Adipocyte (in vitro differentiated cells): ENCODE measurements around the gene ZNF761.
"Not testable (repeated sequence)": the region's sequence is repeated elsewhere in the genome, so short reads cannot be mapped to it uniquely, and the experiment has no call there.

ENCODE experiments used
- DNase-seq: peaks from one replicate; pipeline ENCODE4 v3.0.0-alpha.2; 2015; ENCODE audit warnings: low read depth
- H3K27me3 ChIP-seq: replicated peaks from 2 replicates; pipeline ENCODE4 v1.7.0; 2013; ENCODE audit warnings: mild to moderate bottlenecking, low read length, moderate library complexity; ENCODE audit not compliant: control insufficient read depth, insufficient read depth
- H3K36me3 ChIP-seq: 2 replicates; pipeline ENCODE4 v1.7.0; 2013; ENCODE audit warnings: low read length, mild to moderate bottlenecking, moderate library complexity; ENCODE audit not compliant: control insufficient read depth, insufficient read depth, severe bottlenecking
- H3K4me1 ChIP-seq: 2 replicates; pipeline ENCODE4 v1.7.0; 2013; ENCODE audit warnings: mild to moderate bottlenecking, low read length, moderate library complexity; ENCODE audit not compliant: control insufficient read depth, insufficient read depth
- H3K4me3 ChIP-seq: 2 replicates; pipeline ENCODE4 v1.7.0; 2013; ENCODE audit warnings: mild to moderate bottlenecking, low read length, moderate library complexity
- H3K9ac ChIP-seq: 2 replicates; pipeline ENCODE4 v1.7.0; 2013; ENCODE audit warnings: mild to moderate bottlenecking, low read length, moderate library complexity
- H3K9me3 ChIP-seq: 2 replicates; pipeline ENCODE4 v1.7.0; 2013; ENCODE audit warnings: mild to moderate bottlenecking, low read length, moderate library complexity; ENCODE audit not compliant: control insufficient read depth

ZNF761 gene

GRCh38 chr19:53485046-53486004 is 53.5 kb downstream of the ZNF761 start:
- DNase-seq: no peak
- H3K9me3 ChIP-seq: peaks cover 32% of the 10 kb centered on the region
- H3K36me3 ChIP-seq: peaks cover 51% of the 10 kb centered on the region
- H3K9ac ChIP-seq: no peak overlapping the region
- H3K4me3 ChIP-seq: no peak overlapping the region
- H3K4me1 ChIP-seq: no peaks in the 10 kb centered on the region
- no peaks in the 10 kb centered on the region for H3K27me3 ChIP-seq

GRCh38 chr19:53492153-53492552 is 60.4 kb downstream of the ZNF761 start:
- peaks cover 48% of the 10 kb centered on the region for H3K36me3 ChIP-seq
- H3K27me3 ChIP-seq: no peaks in the 10 kb centered on the region
- peaks cover 52% of the 10 kb centered on the region for H3K9me3 ChIP-seq
- H3K9ac ChIP-seq: no peak overlapping the region
- no peak for DNase-seq
- H3K4me3 ChIP-seq: peak overlapping the region; percentile 31
- H3K4me1 ChIP-seq: no peaks in the 10 kb centered on the region

- not testable (repeated sequence) for H3K27me3 ChIP-seq, H3K4me1 ChIP-seq, H3K9ac ChIP-seq, H3K36me3 ChIP-seq, H3K4me3 ChIP-seq
- H3K9me3 ChIP-seq: peaks cover 18% of the 10 kb centered on the region
- DNase-seq: peak; percentile 11
Measured at GRCh38 chr19:53497311-53498023, 65.7 kb downstream of the ZNF761 start.

GRCh38 chr19:53498024-53498395 is 66.2 kb downstream of the ZNF761 start:
- not testable (repeated sequence) for H3K27me3 ChIP-seq, H3K4me1 ChIP-seq, H3K4me3 ChIP-seq, H3K9ac ChIP-seq, DNase-seq, H3K36me3 ChIP-seq
- H3K9me3 ChIP-seq: peaks cover 12% of the 10 kb centered on the region

- not testable (repeated sequence) for DNase-seq, H3K36me3 ChIP-seq, H3K9me3 ChIP-seq, H3K27me3 ChIP-seq, H3K4me3 ChIP-seq, H3K9ac ChIP-seq
- H3K4me1 ChIP-seq: peaks cover 17% of the 10 kb centered on the region
Measured at GRCh38 chr19:53503151-53503550, 71.4 kb downstream of the ZNF761 start.

DNA sequence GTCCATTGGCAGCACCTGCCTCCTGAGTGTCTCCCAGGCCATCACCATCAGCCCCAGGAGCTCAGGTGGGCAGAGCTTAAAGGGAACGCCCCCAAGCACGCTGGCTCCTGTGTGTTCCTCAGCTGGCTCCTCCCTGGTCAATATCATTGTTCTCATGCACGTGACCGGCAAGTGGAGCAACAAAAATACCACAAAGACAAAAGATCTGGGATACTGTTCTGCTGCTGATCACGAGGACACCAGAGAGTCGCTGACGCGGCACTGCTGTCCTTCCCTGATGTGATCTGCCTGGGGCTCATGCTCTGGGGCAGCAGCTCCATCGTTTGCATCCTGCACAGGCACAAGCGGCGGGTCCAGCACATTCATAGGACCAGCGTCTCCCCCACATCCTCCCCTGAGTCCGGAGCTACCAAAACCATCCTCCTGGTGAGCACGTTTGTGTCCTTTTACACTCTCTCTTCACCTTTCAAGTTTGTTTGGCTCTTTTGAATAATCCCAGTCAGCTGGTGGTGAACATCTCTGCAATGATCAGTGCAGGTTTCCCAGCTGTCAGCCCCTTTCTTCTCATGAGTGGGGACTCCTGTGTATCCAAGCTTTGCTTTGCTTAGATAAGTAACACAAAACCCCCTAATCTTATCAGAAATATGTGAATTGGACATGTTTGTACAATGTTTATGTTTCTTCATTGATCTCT is 72.0 kb downstream of the ZNF761 start:
- H3K27me3 ChIP-seq, DNase-seq, H3K9me3 ChIP-seq, H3K36me3 ChIP-seq, H3K9ac ChIP-seq: not testable (repeated sequence)
- peak overlapping the region; percentile 74 for H3K4me3 ChIP-seq
- H3K4me1 ChIP-seq: peaks cover 24% of the 10 kb centered on the region

DNA sequence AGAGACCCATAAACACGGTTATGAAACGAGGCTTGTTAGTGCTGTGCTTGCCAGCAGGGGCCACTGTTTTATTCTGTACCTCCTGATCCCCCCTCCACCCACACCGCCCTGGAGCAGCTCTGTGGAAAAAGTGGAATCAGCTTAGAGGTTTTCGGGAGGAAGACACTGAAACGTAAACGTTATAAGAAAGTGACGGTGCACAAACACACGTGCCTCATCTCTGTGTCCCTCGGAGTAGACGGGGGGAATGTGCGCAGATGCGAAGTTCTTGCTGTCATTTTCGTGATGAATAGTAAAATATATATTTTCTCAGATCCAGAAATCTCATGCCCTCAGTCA is 72.5 kb downstream of the ZNF761 start:
- DNase-seq: peak; percentile 46
- H3K9me3 ChIP-seq, H3K36me3 ChIP-seq, H3K27me3 ChIP-seq: not testable (repeated sequence)
- Histone ChIP-seq H3K9ac (peak overlapping the region; percentile 85), H3K4me1 (peaks cover 24% of the 10 kb centered on the region), H3K4me3 (peak overlapping the region; percentile 74)

- H3K4me3 ChIP-seq: peak overlapping the region; percentile 74
- H3K9ac ChIP-seq: peak overlapping the region; percentile 85
- peaks cover 24% of the 10 kb centered on the region for H3K4me1 ChIP-seq
- DNase-seq: no peak
- H3K27me3 ChIP-seq: peaks cover 4% of the 10 kb centered on the region
- H3K36me3 ChIP-seq: no peaks in the 10 kb centered on the region
- peaks cover 2% of the 10 kb centered on the region for H3K9me3 ChIP-seq
Measured at GRCh38 chr19:53504885-53505284, 73.1 kb downstream of the ZNF761 start.

DNA sequence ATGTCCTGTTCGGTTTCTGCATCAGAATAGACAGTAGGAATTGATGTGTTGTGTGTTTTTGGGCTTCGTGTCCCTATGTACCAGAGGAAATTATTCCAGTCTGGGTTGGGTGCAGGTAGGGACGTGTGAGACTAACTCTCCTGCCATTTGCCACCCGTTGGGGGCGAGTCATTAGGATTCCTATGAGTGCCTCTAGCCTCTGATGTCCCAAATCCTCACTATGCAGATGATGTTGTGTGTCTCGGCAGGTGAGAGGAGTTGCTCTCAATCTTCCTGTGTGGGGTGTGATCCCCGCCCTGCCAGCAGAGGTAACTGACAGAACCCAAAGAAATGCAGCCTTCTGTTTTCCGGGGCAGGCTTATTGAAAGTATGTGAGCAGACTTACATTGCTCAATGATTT is 74.9 kb downstream of the ZNF761 start:
- DNase-seq: no peak
- Histone ChIP-seq H3K9me3 (no peaks in the 10 kb centered on the region), H3K36me3 (no peaks in the 10 kb centered on the region), H3K4me1 (peaks cover 24% of the 10 kb centered on the region), H3K4me3 (no peak overlapping the region), H3K27me3 (peaks cover 4% of the 10 kb centered on the region), H3K9ac (no peak overlapping the region)
